HL-60/S4 (cell line): Measurements from ENCODE around the gene TBXAS1.

Experiments
- in situ Hi-C: fragments of 300-500 bp; cut with MboI; formaldehyde crosslinking; loops from 2 replicates; pipeline ENCODE4 v1.14.3; 2022; ENCODE audit warnings: low sequenced_read_pairs

The TBXAS1 gene

GRCh38 chr7:139829025-139829774, at the start of gene TBXAS1:
Gene TBXAS1 (plus strand): TSS chr7:139829264. CDS start chr7:139829391, 127 bp downstream.
- in situ Hi-C loops, result no loop called here

- in situ Hi-C loops, result no loop called here
These were observed 46.1 kb upstream of the TBXAS1 start for GRCh38 chr7:139782932-139783331.

DNA sequence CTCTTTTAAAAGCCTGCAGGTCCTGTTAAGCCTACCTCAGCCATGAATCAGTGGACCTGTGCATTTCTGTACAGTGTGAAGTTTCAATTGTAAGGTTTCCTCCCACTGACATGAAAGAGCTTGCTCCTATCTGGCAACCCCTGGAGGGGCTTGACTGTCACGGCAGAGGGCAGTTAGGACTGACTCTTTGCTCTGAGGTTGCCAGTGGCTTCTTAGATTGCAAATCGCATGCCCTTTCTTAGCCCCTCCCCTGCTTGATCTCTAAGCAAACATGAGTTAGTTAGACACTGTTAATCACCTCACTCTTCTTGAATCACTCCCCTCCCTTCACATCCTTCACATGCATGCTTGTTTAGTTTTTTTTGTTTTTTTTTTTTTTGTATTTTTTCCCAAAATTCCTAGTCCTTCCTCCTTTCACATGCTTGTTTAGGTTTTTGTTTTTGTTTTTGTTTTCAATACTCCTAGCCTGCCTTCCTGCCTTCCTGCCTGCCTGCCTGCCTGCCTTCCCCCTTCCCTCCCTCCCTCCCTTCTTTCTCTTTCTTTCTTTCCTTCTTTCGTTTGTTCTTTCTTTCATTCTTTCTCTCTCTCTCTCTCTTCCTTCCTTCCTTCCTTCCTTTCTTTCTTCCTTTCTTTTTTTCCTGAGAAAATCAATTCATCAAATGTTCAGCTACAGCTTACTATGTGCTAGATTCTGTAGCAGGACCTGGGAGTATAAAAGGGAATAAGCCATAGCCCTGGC, 45.2 kb upstream of the TBXAS1 start:
- in situ Hi-C loops, result no loop called here

DNA sequence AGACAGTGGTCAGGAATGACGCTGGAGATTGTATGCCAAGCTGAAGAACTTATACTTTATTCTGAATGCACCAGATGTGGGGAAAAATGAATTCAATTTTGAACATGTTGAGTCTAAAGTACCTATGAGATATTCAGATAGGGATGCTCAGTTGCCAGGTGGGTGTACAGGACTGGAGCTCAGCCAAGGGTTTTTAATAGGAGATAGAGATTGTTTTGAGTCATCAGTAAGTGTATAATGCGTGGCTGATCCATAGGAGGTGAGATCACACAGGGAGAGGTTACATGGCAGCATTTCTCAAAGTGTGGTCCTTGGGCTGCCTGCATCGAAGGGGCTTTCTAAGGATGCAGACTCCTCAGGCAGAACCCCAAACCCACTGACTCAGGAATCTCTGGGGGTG, 44.4 kb upstream of the TBXAS1 start:
- in situ Hi-C loops, result no loop called here

GRCh38 chr7:139791316-139791715, 37.7 kb upstream of the TBXAS1 start:
- in situ Hi-C loops, result no loop called here

- in situ Hi-C loops, result no loop called here
These were observed 31.5 kb upstream of the TBXAS1 start for GRCh38 chr7:139797607-139798006.

GRCh38 chr7:139798221-139798620, 30.8 kb upstream of the TBXAS1 start:
- in situ Hi-C loops, result no loop called here

- in situ Hi-C loops, result no loop called here
These were observed 30.2 kb upstream of the TBXAS1 start for GRCh38 chr7:139798892-139799291.

DNA sequence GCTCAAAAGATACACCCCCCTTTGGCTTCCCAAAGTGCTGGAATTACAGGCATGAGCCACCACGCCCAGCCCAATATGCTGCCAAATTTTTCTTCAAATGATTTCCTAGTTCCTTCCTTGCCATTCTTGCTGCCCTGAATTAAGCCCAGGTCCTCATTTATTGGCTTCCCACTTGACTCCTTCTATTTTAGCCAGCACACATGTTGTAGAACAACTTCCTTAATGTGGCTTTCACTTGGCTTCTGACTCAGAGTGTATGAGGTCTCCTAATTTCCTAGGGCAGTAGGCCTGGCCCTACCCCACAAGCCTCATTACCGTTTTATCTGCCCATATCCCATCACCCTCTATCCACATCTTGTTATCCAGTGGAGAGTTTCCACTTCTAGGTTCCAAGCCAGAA, 29.5 kb upstream of the TBXAS1 start:
- in situ Hi-C loops, result no loop called here

GRCh38 chr7:139804571-139804970, 24.5 kb upstream of the TBXAS1 start:
- in situ Hi-C loops, result no loop called here

- in situ Hi-C loops, result no loop called here
These were observed 22.1 kb upstream of the TBXAS1 start for GRCh38 chr7:139807009-139807408.

DNA sequence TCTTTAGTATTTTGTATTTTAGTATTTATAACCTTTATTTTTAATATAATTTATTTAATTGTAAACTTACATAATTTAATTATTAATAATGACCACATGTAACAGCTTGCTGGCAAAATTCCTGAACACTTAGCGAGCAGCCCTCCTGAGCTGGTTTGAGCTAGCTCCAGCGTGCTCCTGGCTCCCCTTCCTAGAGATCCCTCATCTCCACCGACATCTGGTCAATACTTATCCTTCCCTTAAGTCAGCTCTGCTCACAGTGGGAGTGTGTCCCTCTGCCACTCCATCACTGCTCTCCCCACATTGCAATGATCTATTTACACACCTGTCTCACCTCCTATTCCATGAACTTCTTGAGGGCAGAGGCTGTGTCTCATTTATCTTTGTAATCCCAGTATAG, 20.6 kb upstream of the TBXAS1 start:
- in situ Hi-C loops, result no loop called here

DNA sequence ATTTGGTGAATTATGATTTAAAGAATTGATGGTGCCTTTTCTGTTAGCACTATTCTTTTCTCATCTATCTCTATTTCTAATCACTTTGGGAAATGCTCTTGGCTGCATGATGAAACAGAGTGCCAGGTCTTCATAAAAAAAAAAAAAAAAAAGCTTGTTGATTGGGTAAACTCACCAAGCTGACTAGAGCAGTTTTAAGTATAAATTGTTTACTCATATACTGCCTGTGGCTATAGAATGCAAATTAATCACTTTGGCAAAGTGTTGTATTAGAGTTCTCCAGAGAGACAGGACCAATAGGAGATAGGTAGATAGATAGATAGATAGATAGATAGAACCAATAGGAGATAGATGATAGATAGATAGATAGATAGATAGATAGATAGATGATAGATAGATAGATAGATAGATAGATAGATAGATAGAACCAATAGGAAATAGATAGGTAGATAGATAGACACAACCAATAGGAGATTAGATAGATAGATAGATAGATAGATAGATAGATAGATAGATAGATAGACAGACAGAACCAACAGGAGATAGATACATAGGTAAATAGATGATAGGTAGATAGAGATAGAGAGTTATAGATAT, 20.1 kb upstream of the TBXAS1 start:
- in situ Hi-C loops, result no loop called here

GRCh38 chr7:139811066-139811465, 18.0 kb upstream of the TBXAS1 start:
- in situ Hi-C loops, result no loop called here

DNA sequence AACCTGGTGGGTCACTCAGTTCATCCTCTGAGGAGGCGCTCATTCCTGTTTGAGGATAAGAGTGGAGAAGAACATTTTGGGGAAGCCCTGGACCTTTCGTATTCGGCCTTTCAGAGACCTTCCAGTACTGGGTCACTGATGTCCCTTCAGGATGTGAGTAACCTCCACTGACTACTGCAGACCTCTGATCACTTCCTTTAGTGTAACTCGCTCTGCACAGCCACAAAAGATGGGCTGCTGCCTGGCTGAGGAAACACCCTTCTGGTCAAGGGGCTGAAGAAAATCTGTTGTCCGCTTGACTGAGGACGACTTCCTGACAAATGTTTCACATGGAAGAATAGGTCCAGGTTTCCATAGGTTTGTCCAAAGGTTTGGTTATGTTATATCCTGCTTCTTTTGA, 15.9 kb upstream of the TBXAS1 start:
- in situ Hi-C loops, result no loop called here

GRCh38 chr7:139813689-139814088, 15.4 kb upstream of the TBXAS1 start:
- in situ Hi-C loops, result no loop called here

DNA sequence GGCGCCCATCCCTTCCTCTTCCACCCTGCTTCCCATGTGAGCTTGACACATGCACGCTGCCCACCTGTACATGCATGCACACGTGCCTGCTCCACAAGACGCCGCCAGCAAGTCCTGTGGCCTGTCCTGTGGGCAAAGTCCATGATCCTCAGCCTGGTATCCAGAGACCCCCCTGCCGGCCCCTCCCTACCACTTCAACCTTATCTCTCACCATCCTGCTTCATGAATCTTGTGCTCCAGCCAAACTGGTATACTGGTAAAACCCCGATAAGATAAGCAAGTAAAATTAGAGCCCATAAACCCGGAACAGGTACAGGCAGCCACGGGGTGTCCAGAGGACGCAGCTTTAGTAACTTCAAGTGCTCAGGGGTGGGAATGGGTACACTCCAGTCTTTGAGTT, 11.8 kb upstream of the TBXAS1 start:
- in situ Hi-C loops, result no loop called here

DNA sequence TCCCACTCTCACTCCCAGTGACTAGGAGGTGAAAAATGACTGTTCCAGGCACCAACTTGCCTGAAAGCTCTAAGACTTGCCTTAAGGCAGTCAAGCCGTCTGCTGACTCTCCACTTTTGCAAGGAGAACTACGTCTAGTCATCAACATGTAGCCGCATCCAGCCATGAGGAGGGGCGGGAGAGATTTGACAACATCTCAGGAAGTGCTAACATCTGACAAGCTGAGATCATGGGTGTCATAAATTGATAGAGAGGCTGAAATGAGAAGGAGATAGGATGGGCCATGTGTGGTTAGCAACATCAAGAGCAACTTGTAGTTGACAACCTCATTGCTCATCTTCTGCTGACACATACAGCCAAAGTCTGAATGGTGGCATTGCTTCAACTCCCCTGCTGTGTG, 9.0 kb upstream of the TBXAS1 start:
- in situ Hi-C loops, result no loop called here

GRCh38 chr7:139821349-139822105, 7.5 kb upstream of the TBXAS1 start:
- in situ Hi-C loops, result no loop called here

- in situ Hi-C loops, result no loop called here
These were observed 6.2 kb upstream of the TBXAS1 start for GRCh38 chr7:139822855-139823254.

GRCh38 chr7:139823959-139824521, 5.0 kb upstream of the TBXAS1 start:
- in situ Hi-C loops, result no loop called here
